HFFc6 (cell line): ENCODE measurements around the gene CLEC2D. TPM values are rescaled to one million over a fixed set of nuclear protein-coding genes. Genes with fewer than 3 reads are reported as not detected.

Experiments
- DNase-seq: peaks from one replicate; pipeline ENCODE4 v3.0.0-alpha.2; 2018
- H3K27ac Mint-ChIP-seq: 2 replicates; pipeline ENCODE4 v1.8.0; 2020; ENCODE audit warnings: mild to moderate bottlenecking, mixed read lengths
- H3K27me3 Mint-ChIP-seq: 2 replicates; pipeline ENCODE4 v1.8.0; 2021; ENCODE audit warnings: mild to moderate bottlenecking, moderate library complexity, mixed read lengths; ENCODE audit not compliant: insufficient read depth
- H3K36me3 Mint-ChIP-seq: 2 replicates; pipeline ENCODE4 v1.8.0; 2021; ENCODE audit warnings: low read depth, mixed read lengths
- H3K4me1 Mint-ChIP-seq: 2 replicates; pipeline ENCODE4 v1.8.0; 2020; ENCODE audit warnings: low read depth, mixed read lengths
- H3K4me3 Mint-ChIP-seq: 2 replicates; pipeline ENCODE4 v1.8.0; 2020; ENCODE audit warnings: mild to moderate bottlenecking, moderate library complexity, mixed read lengths
- H3K9me3 Mint-ChIP-seq: 2 replicates; pipeline ENCODE4 v1.8.0; 2020; ENCODE audit warnings: mild to moderate bottlenecking, mixed read lengths
- CTCF ChIP-seq: fragments of 200-600 bp; sonication (generic); IDR thresholded peaks from 2 replicates; pipeline ENCODE4 v1.5.0; 2021; ENCODE audit warnings: antibody characterized with exemption, mild to moderate bottlenecking
- total RNA-seq, 6 experiments: library from RNA; stranded (reverse); fragmentation: NEBNext Ultra II Directional; extraction: Animal tissue kit (Norgen Biotek cat#: 25700); gene quantifications; 2 replicates in 1 of 6; 3 replicates in 5 of 6; pipeline ENCODE4 v1.2.3, GENCODE V29; 2021

Gene CLEC2D
- total RNA-seq, 6 experiments from 2014 or later, result 1.1 to 1.9 (median 1.5) TPM

GRCh38 chr12:9745199-9745598 is 75.7 kb downstream of the CLEC2D start:
- Mint-ChIP-seq H3K4me3 (no peak overlapping the region), H3K36me3 (no peaks in the 10 kb centered on the region), H3K27ac (no peak overlapping the region), H3K27me3 (peaks cover 6% of the 10 kb centered on the region), H3K9me3 (no peaks in the 10 kb centered on the region), H3K4me1 (peaks cover 6% of the 10 kb centered on the region; the same call in 1 of the 2 replicates)
- no peak for TF ChIP-seq CTCF
- DNase-seq, result no peak

Other genes starting within 250 kb of the CLEC2D start
- not detected for gene KLRB1, start 61.8 kb upstream of the CLEC2D start, total RNA-seq
- not detected for gene CLECL1, start 63.4 kb downstream of the CLEC2D start, total RNA-seq
- gene CD69, start 91.2 kb downstream of the CLEC2D start, total RNA-seq, result not detected
- not detected for gene KLRF1, start 157.8 kb downstream of the CLEC2D start, total RNA-seq
- gene CLEC2B, start 199.6 kb downstream of the CLEC2D start, total RNA-seq, result not detected
- not detected for gene KLRF2, start 211.8 kb downstream of the CLEC2D start, total RNA-seq